ENCODE data around the gene ETS1.

Gene ETS1

GRCh38 chr11:128587415-128587814, at the start of gene ETS1:
TSS of gene ETS1 (minus strand) at chr11:128587558. CDS start at chr11:128573130, 14,428 bp downstream.
- DNase-seq: no peak

GRCh38 chr11:128634395-128634794, 47.0 kb upstream of the ETS1 start:
- DNase-seq: no peak

GRCh38 chr11:128633384-128633965, 46.1 kb upstream of the ETS1 start:
- DNase-seq: no peak

- peak; percentile 28 for DNase-seq
Observed at GRCh38 chr11:128632141-128632791, 44.9 kb upstream of the ETS1 start.

- peak; percentile 72 for DNase-seq
Observed at GRCh38 chr11:128630367-128631230, 43.2 kb upstream of the ETS1 start.

- DNase-seq: no peak
Observed at GRCh38 chr11:128629516-128630106, 42.3 kb upstream of the ETS1 start.

- DNase-seq: no peak
Observed at GRCh38 chr11:128628686-128629085, 41.3 kb upstream of the ETS1 start.

- DNase-seq: no peak
Observed at GRCh38 chr11:128628325-128628673, 40.9 kb upstream of the ETS1 start.

GRCh38 chr11:128627666-128628324, 40.4 kb upstream of the ETS1 start:
- DNase-seq: no peak

- no peak for DNase-seq
Observed at GRCh38 chr11:128626913-128627665, 39.7 kb upstream of the ETS1 start.

- no peak for DNase-seq
Observed at GRCh38 chr11:128625746-128626145, 38.4 kb upstream of the ETS1 start.

- no peak for DNase-seq
Observed at GRCh38 chr11:128625326-128625725, 38.0 kb upstream of the ETS1 start.

GRCh38 chr11:128624269-128625175, 37.2 kb upstream of the ETS1 start:
- no peak for DNase-seq

- no peak for DNase-seq
Observed at GRCh38 chr11:128623091-128623490, 35.7 kb upstream of the ETS1 start.

- peak; percentile 22 for DNase-seq
Observed at GRCh38 chr11:128621601-128622501, 34.5 kb upstream of the ETS1 start.

- no peak for DNase-seq
Observed at GRCh38 chr11:128620309-128621100, 33.1 kb upstream of the ETS1 start.

GRCh38 chr11:128619540-128620308, 32.4 kb upstream of the ETS1 start:
- DNase-seq: no peak

GRCh38 chr11:128619007-128619406, 31.6 kb upstream of the ETS1 start:
- no peak for DNase-seq
